Sigmoid colon (tissue), 3 donors: ENCODE measurements around the gene SPRY4.

Experiments
- POLR2A ChIP-seq, 2 donors: fragments of 450-650 bp; IDR thresholded peaks; one replicate each; pipeline ENCODE4 v1.6.1; 2016; ENCODE audit warnings: antibody characterized with exemption in 2 of 2, mild to moderate bottlenecking in 2 of 2, moderate library complexity in 2 of 2
- TF ChIP-seq, protein P1 (sequence below), 4 experiments: fragments of 450-650 bp in 3 of 4; fragments of 200-600 bp in 1 of 4; IDR thresholded peaks; one replicate each; pipeline ENCODE4 v1.5.1; 2016 to 2019; ENCODE audit warnings: antibody characterized with exemption in 4 of 4, mild to moderate bottlenecking in 3 of 4, moderate library complexity in 2 of 4

DNA sequence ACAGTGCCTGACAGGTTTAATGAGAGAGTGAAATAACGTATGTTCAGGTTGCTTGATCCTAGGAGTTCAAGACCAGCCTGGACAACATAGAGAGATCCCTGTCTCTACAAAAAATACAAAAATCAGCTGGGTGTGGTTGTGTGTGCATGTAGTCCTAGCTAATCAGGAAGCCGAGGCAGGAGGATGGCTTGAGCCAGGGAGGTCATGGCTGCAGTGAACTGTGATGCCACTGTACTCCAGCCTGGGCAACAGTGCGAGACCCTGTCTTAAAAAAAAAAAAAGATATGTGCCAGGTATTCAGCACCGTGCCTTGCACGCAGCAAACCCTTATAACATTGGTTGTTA, 38.8 kb upstream of the SPRY4 start:
- TF ChIP-seq, protein P1, sequence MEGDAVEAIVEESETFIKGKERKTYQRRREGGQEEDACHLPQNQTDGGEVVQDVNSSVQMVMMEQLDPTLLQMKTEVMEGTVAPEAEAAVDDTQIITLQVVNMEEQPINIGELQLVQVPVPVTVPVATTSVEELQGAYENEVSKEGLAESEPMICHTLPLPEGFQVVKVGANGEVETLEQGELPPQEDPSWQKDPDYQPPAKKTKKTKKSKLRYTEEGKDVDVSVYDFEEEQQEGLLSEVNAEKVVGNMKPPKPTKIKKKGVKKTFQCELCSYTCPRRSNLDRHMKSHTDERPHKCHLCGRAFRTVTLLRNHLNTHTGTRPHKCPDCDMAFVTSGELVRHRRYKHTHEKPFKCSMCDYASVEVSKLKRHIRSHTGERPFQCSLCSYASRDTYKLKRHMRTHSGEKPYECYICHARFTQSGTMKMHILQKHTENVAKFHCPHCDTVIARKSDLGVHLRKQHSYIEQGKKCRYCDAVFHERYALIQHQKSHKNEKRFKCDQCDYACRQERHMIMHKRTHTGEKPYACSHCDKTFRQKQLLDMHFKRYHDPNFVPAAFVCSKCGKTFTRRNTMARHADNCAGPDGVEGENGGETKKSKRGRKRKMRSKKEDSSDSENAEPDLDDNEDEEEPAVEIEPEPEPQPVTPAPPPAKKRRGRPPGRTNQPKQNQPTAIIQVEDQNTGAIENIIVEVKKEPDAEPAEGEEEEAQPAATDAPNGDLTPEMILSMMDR (IDR thresholded peaks at IDR 0.05), result no peak
- TF ChIP-seq POLR2A (IDR thresholded peaks at IDR 0.05), result no peak
